Pancreas (tissue), 10 donors: ENCODE results near the gene G0S2. TPM values are rescaled to one million over a fixed set of nuclear protein-coding genes. Genes with fewer than 3 reads are reported as not detected.

Experiments used
- ATAC-seq, 4 donors: fragments of 200-7000 bp; cut with Tn5 transposase; one replicate each; pipeline versions ENCODE4 v1.8.0 to v1.9.1; 2020; ENCODE audit warnings: mild to moderate bottlenecking in 4 of 4, moderate library complexity in 4 of 4
- DNase-seq, 6 donors: peaks; one replicate each; pipeline ENCODE4 v3.0.0-alpha.2; 2020
- FAIRE-seq: peaks from 2 replicates; lab custom pipeline; 2012; peaks lifted over from hg19 to GRCh38; lab: Jason Lieb, UNC
- H3K27ac ChIP-seq, 4 donors: fragments of 200-600 bp; sonication (generic); 1 replicate in 3 of 4; 2 replicates in 1 of 4; pipeline versions ENCODE4 v1.5.0 to v1.8.0; 2020
- H3K27me3 ChIP-seq, 4 donors: fragments of 200-600 bp; one replicate each; pipeline ENCODE4 v1.8.0; 2021
- H3K36me3 ChIP-seq, 3 donors: fragments of 200-600 bp; sonication (generic) in 1 of 3; one replicate each; pipeline versions ENCODE4 v1.5.0 to v1.8.0; 2020 to 2021
- H3K4me1 ChIP-seq, 3 donors: fragments of 200-600 bp; one replicate each; pipeline ENCODE4 v1.8.0; 2021
- H3K4me3 ChIP-seq, 4 donors: fragments of 200-600 bp; sonication (generic) in 2 of 4; one replicate each; pipeline versions ENCODE4 v1.5.0 to v1.8.0; 2020 to 2021
- H3K9me3 ChIP-seq, 4 donors: fragments of 200-600 bp; one replicate each; pipeline ENCODE4 v1.8.0; 2021
- WGBS, 2 donors: extraction: QIAGEN DNeasy Blood & Tissue Kit; methylation state at CpG; one replicate each; pipeline ENCODE4 v1.1.7; 2013; 5-methylcytosine and 5-hydroxymethylcytosine counted together
- intact Hi-C, 3 donors: fragments of 100-400 bp; cut with DNase I; formaldehyde crosslinking; loops; one replicate each; pipeline versions ENCODE4 v1.11.1 to v1.14.2; 2022
- polyA plus RNA-seq, 2 donors: library from polyadenylated mRNA; stranded (reverse); fragments of 200-250 nt; gene quantifications; one replicate each; pipeline ENCODE4 v1.2.3, GENCODE V29; 2013
- total RNA-seq, 6 donors: library from RNA; stranded (reverse); fragmentation: NEBNext Ultra II Directional in 4 of 6; extraction: Animal tissue kit (Norgen Biotek cat#: 25700) in 4 of 6; gene quantifications; one replicate each; pipeline versions ENCODE4 v1.2.1 to v1.2.4, GENCODE V29; 2021 to 2023
- TF ChIP-seq, protein P1 (sequence below), 4 donors: fragments of 200-600 bp; sonication (generic) in 3 of 4; IDR thresholded peaks; one replicate each; pipeline versions ENCODE4 v1.5.0 to v1.8.0; 2021; ENCODE audit warnings: antibody characterized with exemption in 4 of 4
- donor health status: healthy with polysubstance abuse.
- donor health status: DM: no; HTN: no; CAD: no; lungs with moderate emphysema.
- donor health status: DM: no; HTN: no; CAD: no.
- donor health status: control.
- donor health status: control.
- donor health status: Bipolar disorder and iron deficiency.
- donor health status: DM: yes; HTN: yes; CAD: no.
- donor health status: DM: no; HTN: no; CAD: no.
- donor health status: DM: no; HTN: no; CAD: no.
- donor health status: DM: yes; HTN: yes; CAD: no.

Gene G0S2
- total and polyA plus RNA-seq, 8 donors, result 2.9 to 69.8 (median 15.7) TPM

GRCh38 chr1:209655411-209656231 is 19.6 kb upstream of the G0S2 start:
- H3K36me3 ChIP-seq, result no peaks in the 10 kb centered on the region
- WGBS, 2 donors, result 63 to 66% methylated on average over 9 of the region's 9 CpGs
- peaks cover 37 to 50% (median 42%) of the 10 kb centered on the region in 3 donors for H3K4me1 ChIP-seq
- intact Hi-C loops, result no loop called here
- TF ChIP-seq, protein P1, sequence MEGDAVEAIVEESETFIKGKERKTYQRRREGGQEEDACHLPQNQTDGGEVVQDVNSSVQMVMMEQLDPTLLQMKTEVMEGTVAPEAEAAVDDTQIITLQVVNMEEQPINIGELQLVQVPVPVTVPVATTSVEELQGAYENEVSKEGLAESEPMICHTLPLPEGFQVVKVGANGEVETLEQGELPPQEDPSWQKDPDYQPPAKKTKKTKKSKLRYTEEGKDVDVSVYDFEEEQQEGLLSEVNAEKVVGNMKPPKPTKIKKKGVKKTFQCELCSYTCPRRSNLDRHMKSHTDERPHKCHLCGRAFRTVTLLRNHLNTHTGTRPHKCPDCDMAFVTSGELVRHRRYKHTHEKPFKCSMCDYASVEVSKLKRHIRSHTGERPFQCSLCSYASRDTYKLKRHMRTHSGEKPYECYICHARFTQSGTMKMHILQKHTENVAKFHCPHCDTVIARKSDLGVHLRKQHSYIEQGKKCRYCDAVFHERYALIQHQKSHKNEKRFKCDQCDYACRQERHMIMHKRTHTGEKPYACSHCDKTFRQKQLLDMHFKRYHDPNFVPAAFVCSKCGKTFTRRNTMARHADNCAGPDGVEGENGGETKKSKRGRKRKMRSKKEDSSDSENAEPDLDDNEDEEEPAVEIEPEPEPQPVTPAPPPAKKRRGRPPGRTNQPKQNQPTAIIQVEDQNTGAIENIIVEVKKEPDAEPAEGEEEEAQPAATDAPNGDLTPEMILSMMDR (IDR thresholded peaks at IDR 0.05), result no peak
- FAIRE-seq (no peak), DNase-seq (peak in 4 of 6 donors; percentile 43 to 72 (median 56)), ATAC-seq (peak in 3 of 4 donors; percentile 7 to 22 (median 12))
- H3K9me3 ChIP-seq, result no peaks in the 10 kb centered on the region
- H3K4me3 ChIP-seq, result no peak overlapping the region
- H3K27ac ChIP-seq, result peak overlapping the region in 2 of 4 donors; percentile 93 to 94
- no peaks in the 10 kb centered on the region for H3K27me3 ChIP-seq

DNA sequence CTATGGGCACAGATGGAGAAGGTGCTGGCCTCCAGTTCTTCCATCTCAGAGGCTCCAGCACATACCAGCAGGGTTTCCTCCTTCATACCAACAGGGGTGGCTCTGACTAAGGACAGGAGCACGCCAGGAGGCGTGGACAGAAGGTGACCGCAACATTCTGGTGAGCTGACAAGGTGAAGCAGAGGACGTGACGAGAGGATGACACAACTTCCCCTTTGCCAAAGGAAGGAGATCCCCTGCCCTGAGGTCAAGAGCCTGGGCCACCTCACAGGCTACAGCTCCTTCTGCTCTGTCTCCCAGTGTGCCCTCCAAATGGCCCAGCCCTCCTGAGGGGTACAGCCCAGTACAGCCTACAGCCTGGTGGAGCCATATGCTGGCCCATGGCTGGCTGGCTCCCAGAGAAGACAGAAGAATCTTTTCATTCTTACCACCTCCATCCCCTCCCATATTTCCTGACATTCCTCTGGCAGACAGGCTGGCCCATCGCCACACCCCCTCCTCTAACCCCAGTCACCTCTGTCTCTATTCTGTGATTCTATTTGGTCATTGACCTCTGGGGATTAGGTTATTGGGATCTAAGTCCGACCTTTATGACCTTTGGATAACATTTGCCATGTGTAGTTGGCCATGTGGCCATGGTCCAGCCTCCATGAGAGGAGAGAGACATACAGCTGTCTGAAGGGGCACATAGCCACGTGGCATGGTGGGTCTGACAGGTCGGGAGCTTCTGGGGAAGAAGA is 17.9 kb upstream of the G0S2 start:
- intact Hi-C loops, result no loop called here
- DNase-seq, result no peak
- Histone ChIP-seq H3K9me3 (no peaks in the 10 kb centered on the region), H3K27ac (no peak overlapping the region), H3K27me3 (no peaks in the 10 kb centered on the region), H3K36me3 (no peaks in the 10 kb centered on the region), H3K4me3 (no peak overlapping the region), H3K4me1 (peaks cover 35 to 39% (median 39%) of the 10 kb centered on the region in 3 donors)
- 84 to 91% methylated on average over 9 of the region's 9 CpGs for WGBS, 2 donors
- no peak for ATAC-seq
- FAIRE-seq, result no peak
- TF ChIP-seq, protein P1 (IDR thresholded peaks at IDR 0.05), result no peak

GRCh38 chr1:209657918-209658317 is 17.3 kb upstream of the G0S2 start:
- no peak for FAIRE-seq
- 59 to 97% methylated on average over 5 of the region's 5 CpGs for WGBS, 2 donors
- no peak for ATAC-seq
- peaks cover 29 to 38% (median 33%) of the 10 kb centered on the region in 3 donors for H3K4me1 ChIP-seq
- H3K27ac ChIP-seq, result no peak overlapping the region
- no peaks in the 10 kb centered on the region for H3K9me3 ChIP-seq
- intact Hi-C loops, result no loop called here
- no peaks in the 10 kb centered on the region for H3K36me3 ChIP-seq
- DNase-seq, result no peak
- no peak overlapping the region for H3K4me3 ChIP-seq
- H3K27me3 ChIP-seq, result no peaks in the 10 kb centered on the region
- TF ChIP-seq, protein P1 (IDR thresholded peaks at IDR 0.05), result no peak

GRCh38 chr1:209659909-209660308 is 15.3 kb upstream of the G0S2 start:
- Histone ChIP-seq H3K27me3 (no peaks in the 10 kb centered on the region), H3K4me1 (peaks cover 12 to 23% (median 16%) of the 10 kb centered on the region in 3 donors), H3K27ac (no peak overlapping the region), H3K9me3 (no peaks in the 10 kb centered on the region), H3K36me3 (no peaks in the 10 kb centered on the region), H3K4me3 (no peak overlapping the region)
- TF ChIP-seq, protein P1 (IDR thresholded peaks at IDR 0.05), result no peak
- ATAC-seq (peak in 1 of 4 donors; percentile 8), DNase-seq (no peak), FAIRE-seq (no peak)
- intact Hi-C loops, result no loop called here
- 71 to 81% methylated on average over 5 of the region's 5 CpGs for WGBS, 2 donors
